ENCODE data around the gene LRRC7.
"Not testable (repeated sequence)": the region's sequence is repeated elsewhere in the genome, so short reads cannot be mapped to it uniquely, and the experiment has no call there.

The LRRC7 gene

GRCh38 chr1:70039485-70039884, 471.8 kb downstream of the LRRC7 start:
- TF ChIP-seq, protein P1, sequence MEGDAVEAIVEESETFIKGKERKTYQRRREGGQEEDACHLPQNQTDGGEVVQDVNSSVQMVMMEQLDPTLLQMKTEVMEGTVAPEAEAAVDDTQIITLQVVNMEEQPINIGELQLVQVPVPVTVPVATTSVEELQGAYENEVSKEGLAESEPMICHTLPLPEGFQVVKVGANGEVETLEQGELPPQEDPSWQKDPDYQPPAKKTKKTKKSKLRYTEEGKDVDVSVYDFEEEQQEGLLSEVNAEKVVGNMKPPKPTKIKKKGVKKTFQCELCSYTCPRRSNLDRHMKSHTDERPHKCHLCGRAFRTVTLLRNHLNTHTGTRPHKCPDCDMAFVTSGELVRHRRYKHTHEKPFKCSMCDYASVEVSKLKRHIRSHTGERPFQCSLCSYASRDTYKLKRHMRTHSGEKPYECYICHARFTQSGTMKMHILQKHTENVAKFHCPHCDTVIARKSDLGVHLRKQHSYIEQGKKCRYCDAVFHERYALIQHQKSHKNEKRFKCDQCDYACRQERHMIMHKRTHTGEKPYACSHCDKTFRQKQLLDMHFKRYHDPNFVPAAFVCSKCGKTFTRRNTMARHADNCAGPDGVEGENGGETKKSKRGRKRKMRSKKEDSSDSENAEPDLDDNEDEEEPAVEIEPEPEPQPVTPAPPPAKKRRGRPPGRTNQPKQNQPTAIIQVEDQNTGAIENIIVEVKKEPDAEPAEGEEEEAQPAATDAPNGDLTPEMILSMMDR (IDR thresholded peaks at IDR 0.05; ENCODE audit: control insufficient read depth, extremely low read depth, insufficient read depth), result no peak
- no peak overlapping the region for H3K4me3 ChIP-seq (ENCODE audit: low read depth, low read length)
- no peak for DNase-seq (ENCODE audit: low read depth)

DNA sequence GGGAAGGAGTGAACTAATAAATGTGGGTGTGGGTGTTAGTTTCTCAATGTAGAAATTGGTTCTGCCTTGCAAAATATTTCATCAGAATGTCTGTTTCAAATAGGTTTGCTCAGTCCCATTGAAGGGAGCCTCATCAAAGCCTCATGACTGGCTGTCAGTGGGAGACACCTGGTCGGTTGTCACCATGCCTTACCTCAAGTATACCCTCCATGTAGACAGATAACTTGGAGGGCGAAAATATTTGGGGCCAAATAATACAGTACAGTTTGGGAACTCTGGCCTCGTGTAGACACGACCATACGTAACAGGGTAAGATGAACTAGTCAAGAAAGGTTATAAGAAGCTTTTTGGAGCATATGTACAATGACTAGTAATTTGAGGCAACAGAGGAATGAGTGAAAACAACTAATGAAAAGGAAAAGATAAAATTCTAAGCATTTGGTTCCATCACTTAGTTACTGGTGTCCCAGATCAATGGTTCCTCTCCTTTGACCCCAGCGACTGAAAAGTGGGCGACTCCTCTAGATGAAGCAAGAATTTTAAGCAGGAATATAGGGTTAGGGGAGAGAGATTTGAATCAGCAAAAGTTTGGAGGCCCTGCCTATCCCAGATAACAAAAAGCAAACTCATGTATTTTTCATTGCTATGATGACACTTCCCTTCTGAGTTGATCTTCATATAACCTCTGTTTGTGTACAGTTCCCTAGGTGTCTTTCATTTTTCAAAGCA, 473.8 kb downstream of the LRRC7 start:
- H3K4me3 ChIP-seq (ENCODE audit: low read depth, low read length), result no peak overlapping the region
- DNase-seq (ENCODE audit: low read depth), result no peak
- TF ChIP-seq, protein P1 (IDR thresholded peaks at IDR 0.05; ENCODE audit: control insufficient read depth, extremely low read depth, insufficient read depth), result no peak

DNA sequence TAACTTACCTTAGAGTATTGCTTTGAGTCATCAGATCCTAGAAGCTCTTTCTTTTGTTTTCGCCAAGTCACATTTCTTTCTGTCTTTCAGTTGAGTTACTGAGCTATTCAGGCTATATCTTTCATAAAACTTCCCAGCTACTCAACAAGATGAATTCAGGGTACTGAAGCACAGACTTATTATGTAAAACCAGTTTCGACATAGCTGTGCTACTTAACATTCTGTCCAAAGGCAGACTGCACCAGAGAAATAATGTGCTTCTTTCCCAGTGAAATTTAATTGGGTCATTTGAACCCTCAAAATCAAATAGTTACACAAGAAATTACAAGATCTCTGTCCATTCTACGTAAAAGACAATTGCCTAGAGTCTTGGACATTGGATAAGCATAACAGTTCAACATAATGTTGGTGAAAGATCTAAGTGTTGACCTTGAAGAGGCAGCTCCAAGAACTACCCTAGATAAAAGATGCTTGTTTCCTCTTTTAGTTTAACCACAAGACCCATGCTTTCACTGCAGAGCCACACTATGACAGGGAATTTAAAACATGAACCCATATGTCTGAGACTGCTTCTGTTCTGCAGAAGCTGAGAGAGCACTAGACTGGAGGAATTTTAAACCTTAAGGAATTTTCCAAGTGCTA, 474.5 kb downstream of the LRRC7 start:
- TF ChIP-seq, protein P1 (IDR thresholded peaks at IDR 0.05; ENCODE audit: control insufficient read depth, extremely low read depth, insufficient read depth), result no peak
- no peak overlapping the region for H3K4me3 ChIP-seq (ENCODE audit: low read depth, low read length)

DNA sequence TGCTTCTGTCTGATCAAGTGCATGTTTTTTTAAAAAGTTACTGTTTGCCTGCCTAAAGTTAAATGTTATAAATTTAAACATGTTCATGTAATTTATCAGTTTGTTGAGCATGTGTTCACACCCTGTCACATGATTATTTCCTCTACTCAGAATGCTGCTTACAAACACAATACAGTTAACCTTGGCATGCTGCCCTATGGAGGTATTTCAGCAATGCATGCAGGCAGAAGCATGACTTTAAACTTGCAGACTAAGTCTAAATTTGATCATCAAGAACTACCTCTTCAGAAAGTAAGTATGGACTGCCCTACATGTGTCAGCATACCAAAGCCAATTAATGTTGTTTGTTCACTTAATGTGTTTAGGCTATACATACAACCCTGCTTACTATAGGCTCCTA, 476.1 kb downstream of the LRRC7 start:
- H3K4me3 ChIP-seq (ENCODE audit: low read depth, low read length), result no peak overlapping the region
- no peak for DNase-seq (ENCODE audit: low read depth)

More for the DNA sequence above, 474.5 kb downstream of the LRRC7 start:
- no peak for DNase-seq (ENCODE audit: low read depth)

DNA sequence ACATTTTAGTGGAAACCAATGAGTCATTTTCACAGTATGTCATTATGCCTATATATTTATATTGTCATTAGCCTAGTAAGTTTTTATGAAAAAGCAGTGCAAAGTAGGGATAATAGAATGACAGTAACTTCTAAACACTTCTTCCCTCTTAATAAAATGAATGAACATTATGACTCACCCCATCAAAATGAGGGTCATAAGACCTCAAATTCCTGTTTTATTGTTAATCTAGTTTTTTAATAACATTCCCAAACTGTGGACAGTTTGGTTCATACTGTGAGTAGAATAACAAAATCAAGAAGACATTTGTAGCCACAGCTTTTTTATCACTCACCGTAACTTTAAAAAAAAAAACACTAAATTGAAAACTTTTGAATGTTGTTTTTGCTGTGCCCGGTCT, 477.1 kb downstream of the LRRC7 start:
- TF ChIP-seq, protein P1 (IDR thresholded peaks at IDR 0.05; ENCODE audit: control insufficient read depth, extremely low read depth, insufficient read depth), result no peak
- DNase-seq (ENCODE audit: low read depth), result no peak
- no peak overlapping the region for H3K4me3 ChIP-seq (ENCODE audit: low read depth, low read length)

More for the DNA sequence above, 476.1 kb downstream of the LRRC7 start:
- TF ChIP-seq, protein P1 (IDR thresholded peaks at IDR 0.05; ENCODE audit: control insufficient read depth, extremely low read depth, insufficient read depth), result no peak

DNA sequence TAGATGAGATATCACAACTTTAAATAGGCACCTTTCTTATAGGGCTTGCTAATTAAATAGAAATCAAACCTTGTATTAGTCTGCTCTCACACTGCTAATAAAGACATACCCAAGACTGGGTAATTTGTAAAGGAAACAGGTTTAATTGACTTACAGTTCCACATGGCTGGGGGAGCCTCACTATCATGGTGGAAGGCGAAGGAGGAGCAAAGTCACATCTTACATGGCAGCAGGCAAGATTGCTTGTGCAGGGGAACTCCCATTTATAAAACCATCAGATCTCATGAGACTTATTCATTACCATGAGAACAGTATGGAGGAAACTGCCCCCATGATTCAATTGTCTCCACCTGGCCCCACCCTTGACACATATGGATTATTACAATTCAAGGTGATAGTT, 477.9 kb downstream of the LRRC7 start:
- DNase-seq (ENCODE audit: low read depth); H3K4me3 ChIP-seq (ENCODE audit: low read depth, low read length): not testable (repeated sequence)

DNA sequence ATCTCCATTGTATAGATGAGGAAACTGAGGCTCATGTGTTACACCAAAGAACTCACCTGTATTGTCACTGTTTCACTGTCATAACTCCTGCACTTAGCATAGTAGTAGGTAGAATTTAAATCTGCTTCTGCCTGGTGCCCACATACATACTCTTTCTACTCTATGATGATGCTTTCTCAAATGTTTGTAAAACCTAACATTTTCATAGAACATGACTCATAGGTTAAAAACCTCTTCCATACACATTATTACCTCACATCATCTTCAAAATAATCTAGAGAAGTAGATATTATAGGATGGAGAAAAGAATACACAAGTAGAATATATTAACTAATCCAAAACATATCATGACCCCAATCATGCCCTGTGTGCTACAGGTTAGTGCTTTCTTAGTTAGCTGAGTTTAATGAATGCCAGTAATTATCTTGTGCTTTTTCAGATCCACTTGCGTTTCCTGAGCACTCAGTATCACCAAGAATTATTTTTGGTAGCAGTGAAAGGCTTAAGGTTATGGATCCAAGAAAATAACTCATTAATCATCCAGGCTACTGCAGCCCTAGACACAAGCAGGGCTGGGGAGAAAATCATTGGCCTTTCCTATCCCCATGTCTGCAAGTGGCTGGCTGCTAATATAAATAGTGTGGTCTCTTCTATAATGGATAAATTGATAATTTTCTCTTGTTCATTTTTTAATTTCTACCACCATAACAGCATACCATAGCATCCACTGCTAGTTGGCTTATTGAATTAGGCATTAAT, 480.8 kb downstream of the LRRC7 start:
- no peak overlapping the region for H3K4me3 ChIP-seq (ENCODE audit: low read depth, low read length)
- TF ChIP-seq, protein P1 (IDR thresholded peaks at IDR 0.05; ENCODE audit: control insufficient read depth, extremely low read depth, insufficient read depth), result no peak
- no peak for DNase-seq (ENCODE audit: low read depth)
